ENCODE data around the gene ZNF423. TPM values are rescaled to one million over a fixed set of nuclear protein-coding genes. Genes with fewer than 3 reads are reported as not detected.

Gene ZNF423
- total RNA-seq, 1 donor from 2014 or later: 0.05 TPM

DNA sequence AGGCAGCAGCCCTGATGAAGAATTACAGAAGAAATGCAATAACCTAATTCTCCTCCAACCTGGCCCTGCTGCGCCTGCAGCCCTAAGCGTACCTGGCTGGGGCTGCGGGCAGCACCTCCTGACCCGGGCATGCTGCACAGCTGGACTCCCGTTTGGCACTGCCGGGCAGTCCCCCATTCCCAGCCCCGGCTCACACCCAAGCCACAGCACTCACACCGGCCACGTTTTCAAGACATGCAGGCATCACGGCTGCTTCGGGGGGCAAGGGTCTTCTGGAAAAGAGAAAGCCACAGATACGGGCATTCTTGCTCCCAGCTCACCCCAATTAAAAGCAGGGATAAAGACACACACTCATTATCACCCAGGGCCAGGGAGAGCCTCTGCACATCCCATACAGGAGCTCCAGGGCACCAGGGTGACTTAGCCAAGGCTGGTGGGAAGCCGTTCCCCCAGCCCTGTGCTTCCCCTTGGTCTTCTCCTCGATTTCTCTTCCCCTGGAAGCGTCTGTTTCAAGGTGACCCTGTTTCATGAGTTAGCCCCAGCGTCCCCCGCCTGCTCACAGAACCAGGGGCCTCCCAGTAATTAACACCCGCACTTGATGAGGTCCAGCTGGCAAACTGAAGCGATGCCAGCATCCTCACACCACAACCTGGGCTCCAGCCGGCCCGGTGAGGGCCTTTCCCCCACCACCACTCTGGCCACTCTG, 265.6 kb downstream of the ZNF423 start:
- intact Hi-C loops (cut with micrococcal nuclease): no loop called here

DNA sequence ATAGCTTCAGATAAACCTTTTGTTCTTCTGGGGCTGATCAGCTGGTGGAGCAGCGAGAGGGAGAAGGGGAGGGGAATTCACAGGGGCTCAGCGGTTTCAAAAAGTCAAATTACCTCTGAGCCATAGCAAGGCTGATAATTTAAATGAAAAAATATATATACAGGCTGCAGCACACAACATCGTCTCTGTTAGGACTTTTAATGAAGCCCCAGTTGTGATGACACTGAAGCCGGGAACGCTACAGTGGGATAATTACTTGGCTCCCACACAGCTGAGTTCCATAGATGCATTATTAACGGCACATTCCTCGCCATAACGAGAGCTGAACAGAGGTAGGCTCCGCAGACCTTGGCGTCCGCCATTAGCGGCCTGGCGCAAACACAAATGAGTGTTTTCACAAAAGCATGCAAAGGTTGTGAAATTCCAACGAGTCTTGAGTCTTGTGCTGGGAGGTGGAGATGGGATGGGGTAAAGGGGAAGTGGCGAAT, 266.3 kb downstream of the ZNF423 start:
- intact Hi-C loops (cut with micrococcal nuclease): no loop called here

DNA sequence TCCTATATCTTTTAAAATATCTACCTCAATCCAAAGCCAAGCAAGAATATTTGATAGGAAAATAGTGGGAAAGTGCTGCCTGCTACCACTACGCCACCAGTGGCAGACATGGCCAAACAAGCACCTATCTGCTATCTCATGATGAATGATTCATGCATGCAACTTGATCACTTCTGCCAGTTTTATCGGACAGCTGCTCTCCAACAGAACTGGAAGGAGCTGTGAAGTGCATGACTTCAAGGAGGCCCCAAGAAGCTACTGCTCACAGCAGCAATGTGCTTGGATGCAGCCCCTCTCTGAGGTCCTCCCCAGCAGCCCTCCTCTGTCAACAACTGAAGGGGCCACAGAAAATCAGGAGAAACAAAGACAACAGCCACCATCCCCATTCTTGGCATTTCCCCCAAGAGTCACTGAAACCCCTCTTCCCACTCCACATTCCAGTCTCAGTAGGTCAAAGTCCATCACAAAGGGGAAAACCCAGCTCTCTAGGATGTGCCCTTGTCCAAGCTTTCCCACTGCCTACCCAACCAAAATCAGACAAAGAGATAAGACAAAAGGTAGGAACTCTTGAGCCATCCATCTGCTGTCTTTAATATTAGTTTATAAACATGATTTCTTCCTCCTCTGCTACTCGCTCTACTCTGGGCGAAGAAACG, 267.1 kb downstream of the ZNF423 start:
- intact Hi-C loops (cut with micrococcal nuclease): no loop called here

DNA sequence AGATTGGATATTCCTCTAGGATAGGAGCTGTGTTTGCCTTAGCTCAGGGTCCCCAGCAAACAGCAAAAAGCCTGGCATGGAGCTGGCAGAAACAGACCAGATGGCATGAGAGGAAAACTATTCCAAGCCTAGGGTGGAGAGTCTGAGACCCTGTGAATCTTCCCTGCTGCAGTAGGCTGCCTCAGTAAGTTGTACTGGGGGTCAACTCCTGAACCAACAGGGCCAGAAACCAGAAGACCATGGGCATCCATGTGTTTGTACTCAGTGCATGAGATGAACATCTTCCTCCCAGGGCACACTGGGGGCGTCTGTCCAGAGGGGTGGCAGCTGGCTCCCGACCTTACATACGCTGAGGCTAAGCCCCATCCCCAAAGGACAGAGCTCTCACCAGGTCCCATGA, 267.9 kb downstream of the ZNF423 start:
- intact Hi-C loops (cut with micrococcal nuclease): no loop called here

DNA sequence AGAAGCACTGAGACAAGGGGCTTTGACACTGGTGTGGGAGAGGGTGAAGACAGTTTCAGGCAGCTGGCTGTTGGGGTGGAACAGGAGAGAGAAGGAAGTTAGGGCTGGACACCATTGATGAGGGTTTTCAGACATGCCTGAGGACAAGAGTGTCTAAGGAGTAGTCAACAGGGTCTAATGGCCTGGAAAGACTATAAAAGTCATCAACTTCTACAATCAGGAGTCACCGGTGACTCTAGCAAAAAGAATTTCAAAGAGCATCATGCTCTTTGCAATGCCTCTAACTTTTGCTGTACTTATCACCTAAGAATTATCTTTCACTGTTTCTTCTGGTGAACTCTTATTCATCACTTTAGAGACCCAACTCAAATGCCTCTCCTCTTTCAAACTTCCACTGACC, 268.4 kb downstream of the ZNF423 start:
- intact Hi-C loops (cut with micrococcal nuclease): no loop called here

DNA sequence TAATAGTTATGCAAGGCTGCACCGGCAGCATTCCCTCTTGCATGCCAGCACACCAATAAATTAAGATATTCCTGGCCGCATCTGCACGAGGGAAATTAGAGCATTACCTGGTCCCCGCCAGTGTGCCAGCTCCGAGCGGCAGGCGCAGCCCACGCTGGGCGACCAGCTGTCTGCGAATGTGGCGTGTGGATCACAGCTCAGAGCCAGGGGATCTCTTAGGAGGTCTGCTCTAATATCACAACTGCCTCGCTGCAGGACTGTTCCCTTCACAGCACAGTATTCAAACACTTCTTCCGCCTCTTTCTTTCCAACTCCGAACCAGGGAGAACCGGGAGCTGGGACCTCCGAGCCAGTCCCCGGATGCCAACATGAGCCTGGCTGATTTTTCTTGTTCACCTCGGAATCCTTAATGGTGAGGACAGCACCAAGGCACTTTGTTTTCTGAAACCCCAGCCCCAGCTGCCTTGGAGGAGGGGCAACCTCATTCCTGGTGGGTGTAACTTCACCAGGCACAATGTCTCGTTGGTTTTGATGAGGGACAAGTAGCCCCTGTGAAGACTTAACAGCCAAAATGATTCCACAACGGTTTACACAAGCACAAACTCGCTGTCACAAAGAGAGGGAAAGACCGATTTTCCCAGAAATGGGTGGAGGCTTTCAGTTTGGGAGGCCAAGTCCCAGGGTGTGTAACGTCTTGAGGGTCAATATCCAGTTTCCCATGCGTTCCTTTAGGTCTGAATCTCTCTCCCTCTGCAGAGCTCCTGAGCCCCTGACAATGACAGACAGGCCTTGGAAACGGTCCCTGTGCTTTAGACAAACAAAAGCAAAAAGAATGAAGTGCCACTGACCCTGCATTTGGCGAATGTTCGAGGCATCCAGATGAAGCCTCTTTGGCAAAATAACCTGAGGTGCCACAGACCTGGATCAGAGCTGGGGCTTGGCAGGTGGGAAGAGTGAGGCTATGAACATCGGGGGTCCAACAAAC, 269.2 kb downstream of the ZNF423 start:
- intact Hi-C loops (cut with micrococcal nuclease): no loop called here

DNA sequence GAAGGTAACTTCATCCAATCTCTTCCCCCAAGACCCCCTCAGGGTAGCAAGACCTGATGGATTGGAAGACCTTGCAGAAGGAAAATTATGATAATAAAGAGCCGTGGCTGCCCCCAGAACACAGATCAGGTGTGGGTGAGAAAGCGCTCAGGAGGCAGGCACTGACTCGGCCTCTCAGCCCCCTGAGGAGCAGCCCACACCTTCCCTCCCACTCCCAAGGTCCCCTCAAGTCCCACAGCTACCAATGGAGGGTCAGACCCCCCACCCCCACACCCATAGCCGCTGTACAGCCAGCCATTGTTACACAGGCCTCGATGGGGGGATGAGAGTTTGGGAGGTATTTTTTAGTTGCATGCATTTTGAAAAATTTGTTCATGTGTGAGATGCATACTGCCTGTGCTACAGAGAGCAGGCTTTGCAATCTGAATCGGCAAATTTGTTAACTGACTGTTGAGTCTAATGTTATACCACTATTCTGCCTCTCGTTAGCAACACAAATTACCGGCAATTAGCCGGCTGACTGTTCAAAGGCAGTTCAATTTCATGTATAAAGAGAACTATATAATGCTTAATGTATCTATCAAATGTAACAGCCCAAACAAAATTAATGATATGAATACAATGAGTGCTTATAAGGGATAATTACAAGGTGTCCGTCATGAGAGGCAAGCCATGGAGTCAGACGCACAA, 270.6 kb downstream of the ZNF423 start:
- intact Hi-C loops (cut with micrococcal nuclease): no loop called here

DNA sequence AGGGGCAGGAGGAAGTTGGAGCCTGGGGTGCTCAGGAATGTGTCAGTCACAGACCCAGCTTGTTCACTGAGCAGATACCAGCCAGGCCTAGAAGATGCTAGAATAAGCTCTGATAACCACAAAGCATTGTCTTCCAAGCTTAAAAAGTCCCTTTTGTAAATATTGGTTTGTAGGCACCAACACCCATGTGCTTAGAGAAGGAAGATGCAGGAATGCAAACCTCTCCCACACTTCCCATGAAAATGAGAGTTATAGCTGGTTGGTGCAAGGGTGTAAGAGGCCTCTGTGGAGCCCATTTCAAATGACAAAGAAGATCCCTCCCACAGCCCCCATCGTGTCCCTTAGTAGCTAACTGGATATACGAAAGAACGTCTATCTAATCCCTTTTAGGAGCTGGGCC, 272.0 kb downstream of the ZNF423 start:
- intact Hi-C loops (cut with micrococcal nuclease): no loop called here

DNA sequence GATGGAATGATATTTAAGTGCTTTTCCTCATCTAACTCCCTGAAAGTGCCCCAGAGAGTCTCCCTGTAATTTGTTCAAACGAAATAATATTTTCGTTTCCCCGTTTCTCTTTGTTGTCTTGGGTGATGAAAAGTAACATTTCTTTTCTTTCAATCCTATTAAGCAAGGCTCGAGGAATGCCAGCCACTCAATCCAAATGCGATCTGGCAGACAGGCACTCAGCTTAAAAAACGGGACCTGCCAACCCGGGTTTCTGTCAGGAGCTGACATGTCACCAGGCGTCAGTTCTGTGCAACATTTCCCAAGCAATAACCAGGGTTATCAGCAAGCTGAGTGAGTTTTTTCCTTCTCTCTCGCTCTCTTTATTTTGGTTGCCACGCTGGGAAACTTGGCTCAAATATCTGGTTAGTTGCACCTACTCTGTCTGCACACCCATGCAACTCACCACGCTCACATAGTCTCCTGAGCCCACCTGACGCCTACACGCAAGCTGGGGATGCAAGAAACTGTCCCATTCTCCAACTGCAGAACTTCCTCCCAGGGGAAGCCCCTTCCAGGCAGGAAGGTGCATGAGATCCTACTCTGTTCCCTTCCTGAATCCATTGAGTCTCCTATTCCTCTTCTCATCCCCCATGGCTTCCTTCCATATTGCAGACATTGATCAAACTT, 274.1 kb downstream of the ZNF423 start:
- intact Hi-C loops (cut with micrococcal nuclease): no loop called here

DNA sequence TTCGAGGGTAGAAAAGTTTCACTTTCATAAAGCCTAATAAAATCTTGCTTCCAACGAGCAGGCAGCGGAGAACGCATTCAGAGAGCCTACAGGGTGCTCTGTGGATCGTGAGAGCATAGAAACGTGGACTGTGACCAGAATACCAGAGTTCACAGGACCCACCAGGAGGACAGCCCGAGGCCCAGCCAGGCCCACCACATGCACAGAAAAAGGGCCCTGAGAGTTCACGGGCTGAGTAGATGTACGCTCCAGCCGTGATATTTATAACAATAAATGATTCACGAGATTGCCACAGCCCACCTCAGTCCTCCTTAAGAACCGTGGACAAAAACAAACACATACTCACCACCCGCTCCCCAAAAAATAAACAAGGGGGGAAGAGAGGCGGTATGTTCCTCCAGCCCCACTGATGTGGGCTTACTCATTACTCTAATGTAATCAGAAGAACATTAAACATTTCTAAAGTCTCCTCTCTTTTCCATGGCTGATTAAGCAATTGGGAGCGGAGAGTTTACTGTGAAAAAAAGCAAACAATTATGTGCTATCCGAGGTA, 275.1 kb downstream of the ZNF423 start:
- intact Hi-C loops (cut with micrococcal nuclease): no loop called here

DNA sequence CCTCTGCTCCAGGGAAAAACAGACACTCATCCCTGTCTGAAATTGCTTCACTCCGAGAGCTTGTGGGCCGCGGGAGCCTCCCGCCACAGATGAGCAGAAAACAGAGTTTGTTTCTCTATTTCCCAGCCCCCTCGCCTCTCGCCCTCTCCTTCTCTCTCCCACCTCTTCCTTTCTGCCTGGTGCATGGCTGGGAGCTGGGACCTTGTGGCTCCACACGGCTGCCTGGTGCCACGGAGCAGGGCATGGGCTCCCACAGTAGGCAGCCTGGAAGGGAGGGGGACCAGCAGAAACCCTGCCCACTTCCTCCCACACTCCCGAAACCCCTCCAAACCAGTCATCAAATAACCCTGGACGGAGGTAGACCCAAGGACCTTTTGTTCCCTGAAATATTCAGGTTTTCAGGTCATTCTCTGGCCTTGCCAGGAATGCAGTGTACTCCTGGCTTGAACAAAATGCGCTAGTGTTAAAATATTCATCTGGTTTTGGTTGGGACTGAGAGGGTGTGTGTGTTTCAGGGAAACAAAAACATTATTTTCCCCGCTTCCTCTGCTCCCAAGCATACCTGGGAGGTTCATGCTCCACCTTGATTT, 277.4 kb downstream of the ZNF423 start:
- intact Hi-C loops (cut with micrococcal nuclease): no loop called here

DNA sequence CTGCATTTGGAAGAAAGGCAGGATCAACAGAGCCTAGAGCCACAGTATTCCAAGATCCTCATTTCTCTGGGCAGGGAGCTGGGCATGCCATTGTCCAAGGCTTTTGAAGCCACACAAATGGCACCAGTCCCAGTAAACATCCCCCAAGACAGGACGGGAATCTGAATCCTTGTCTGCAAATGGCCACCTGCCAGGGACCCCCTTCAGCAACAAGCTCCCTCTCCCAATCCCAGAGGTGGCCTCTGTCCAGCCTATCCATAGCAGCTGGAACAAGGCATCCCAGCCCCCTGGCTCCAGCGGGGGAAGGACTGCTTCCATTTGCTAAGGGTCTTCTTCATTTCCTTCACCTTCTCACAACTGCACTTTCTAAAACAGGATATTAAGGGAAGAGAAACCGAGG, 277.9 kb downstream of the ZNF423 start:
- intact Hi-C loops (cut with micrococcal nuclease): no loop called here

DNA sequence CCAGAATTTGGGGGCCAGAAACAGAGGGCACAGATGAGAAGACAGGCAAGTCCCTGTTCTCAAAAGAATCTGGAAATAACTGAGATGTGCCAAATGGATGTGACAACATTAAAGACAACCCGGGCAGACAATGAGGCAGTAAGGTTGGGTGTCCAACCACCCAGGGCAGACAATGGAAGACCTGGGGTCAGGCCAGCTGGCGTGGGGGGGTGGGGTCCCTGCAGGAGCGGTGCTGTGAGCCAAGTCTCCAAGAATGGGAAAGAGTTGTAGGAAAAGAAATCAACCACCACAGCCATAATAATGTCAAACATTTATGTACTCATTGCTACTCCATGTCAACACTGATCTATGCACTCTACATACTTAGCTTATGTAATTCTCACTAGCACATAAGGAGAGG, 279.0 kb downstream of the ZNF423 start:
- intact Hi-C loops (cut with micrococcal nuclease): no loop called here

DNA sequence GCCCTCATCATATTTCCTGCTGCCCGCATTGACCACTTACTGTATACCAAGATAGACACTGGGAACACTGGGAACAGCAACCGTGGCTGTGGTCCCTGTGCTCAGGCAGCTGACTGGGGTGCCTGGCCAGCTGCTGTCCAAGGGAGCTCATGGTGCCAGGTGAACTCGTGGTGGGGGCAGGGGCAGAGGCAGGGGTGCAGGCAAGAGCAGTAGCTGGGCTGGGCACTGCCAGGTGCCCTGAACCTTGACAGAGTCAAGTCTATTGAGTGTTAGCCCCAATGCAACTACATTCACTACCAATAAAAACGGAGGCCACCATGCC, 279.8 kb downstream of the ZNF423 start:
- intact Hi-C loops (cut with micrococcal nuclease): no loop called here

DNA sequence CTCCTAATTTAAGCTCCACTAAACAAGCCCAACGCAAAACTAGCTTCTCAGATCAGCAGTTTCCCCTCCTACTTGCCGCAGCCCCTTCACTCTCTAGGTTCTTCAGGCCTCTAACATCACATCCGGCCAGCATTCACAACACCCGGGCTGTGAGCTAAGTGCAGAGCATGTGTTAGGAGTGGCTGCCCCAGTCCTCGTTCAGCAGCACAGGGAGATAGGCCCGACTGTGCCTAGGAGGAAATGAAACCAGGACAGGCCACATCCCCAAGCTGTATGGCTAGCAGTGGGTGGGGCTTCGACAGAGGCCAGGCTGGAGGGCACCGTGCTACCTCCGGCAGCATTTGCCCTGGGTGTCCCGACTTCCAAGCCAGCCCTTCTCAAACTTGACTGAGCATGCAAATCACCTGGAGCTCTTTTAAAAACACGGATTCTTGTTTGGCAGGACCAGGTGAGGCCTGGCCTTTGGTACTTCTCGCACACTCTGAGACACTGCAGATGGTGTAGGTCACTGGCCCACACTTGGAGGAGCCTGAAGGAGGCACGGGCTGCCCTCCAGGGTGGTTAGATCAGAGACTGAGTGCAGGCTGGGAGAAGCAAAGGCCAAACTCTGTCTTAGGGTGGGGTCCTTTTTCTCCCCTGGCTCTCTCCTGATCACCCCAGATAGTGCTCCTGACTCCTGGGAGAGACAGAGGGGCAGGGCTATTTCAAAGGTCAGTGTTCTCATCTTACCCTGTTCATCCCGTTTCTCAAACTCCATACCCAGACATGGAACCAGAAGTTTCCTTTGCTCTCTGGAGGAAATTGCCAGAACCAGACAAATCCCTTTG, 280.4 kb downstream of the ZNF423 start:
- intact Hi-C loops (cut with micrococcal nuclease): no loop called here

DNA sequence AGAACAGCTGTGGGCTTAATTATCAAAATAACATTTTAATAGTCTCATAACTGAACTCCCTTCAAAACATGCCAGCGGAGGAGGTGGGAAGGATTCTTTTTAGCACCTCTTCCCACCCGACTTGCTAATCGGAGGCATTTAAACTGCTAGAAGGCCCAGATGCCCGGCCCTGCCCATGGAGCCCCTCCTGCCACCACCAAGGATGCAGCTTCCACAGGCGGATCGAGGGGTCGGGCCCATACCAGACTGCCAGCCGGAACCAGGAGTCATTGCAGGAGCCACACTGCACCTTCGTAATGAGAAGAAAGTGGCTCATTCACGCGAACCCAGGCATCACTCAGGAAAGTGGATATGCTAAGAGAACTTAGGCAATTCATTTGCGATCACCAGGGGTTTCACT, 281.1 kb downstream of the ZNF423 start:
- intact Hi-C loops (cut with micrococcal nuclease): no loop called here

DNA sequence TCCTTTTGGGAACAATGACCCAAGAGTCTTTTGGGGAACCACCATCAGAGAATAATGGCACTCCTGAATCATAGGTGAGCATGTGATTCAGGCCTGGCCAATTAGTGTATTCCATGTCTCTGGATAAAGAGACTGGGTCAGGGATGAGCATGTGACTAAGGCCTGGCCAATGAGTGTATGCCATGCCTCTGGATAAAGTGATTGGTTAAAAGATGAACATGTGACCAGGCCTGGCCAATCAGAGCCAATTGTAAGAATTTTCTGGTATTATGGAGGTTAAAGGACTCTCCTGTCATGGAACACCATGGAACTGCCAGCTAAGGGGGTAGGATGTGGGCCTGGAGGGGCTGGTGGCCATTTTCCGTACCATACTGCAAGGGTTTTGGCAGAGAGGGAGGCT, 288.0 kb downstream of the ZNF423 start:
- intact Hi-C loops (cut with micrococcal nuclease): no loop called here

DNA sequence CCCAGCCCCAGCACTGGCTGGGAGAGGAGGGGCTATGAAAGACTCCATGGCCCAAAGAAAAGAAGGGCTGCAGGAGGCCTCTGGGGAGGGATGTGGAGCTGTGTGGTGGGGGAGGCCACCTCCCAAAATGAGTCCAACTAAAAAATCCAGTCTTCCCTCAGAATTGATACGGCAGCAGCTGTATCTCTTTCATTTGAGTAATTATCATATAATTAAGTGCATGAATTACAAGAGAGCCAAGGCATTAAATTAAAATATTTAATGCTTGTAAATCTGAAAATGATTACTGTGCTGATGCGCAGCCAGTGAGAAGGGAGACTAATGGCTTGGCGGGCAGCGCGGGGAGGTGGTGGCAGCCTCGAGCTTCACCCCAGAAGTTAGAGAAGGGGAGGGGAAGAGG, 289.5 kb downstream of the ZNF423 start:
- intact Hi-C loops (cut with micrococcal nuclease): no loop called here

DNA sequence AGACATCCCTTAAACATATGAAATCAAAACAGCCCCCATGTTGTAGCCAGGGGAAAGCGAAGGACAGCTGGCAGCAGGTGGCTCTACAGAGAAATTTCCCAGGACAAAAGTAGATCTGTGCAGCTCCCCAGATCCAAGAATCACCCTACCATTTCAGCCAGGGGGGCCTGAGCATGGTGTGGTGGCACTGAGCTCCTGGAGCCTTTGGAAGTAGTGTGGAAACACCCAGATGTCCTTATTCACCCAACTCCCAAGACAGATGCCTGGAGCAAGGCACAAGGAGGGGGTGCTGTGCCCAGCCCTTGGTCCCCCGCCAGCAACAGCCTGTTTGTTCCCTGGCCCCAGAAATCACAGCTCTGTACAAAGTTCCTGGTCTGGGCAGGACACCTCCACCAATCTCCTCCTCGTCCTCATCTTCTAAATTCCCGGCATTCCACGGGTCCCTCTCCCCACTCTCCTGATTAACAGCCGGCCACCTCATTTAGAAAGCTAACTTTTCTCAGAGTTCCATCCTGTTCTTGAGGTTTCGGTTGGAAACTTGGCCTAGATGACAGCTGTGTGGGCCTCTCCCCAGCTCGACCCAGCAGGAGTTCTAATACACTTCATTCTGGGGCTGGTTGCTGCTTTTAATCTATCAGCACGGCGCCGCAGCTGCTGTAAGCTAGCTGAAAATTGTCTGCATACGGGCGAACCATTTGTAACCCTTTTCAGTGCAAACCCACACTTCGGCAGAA, 291.2 kb downstream of the ZNF423 start:
- intact Hi-C loops (cut with micrococcal nuclease): no loop called here

Measured in T-helper 2 cell treated with Interferon-gamma antibody and Interleukin-4, amounts not matched to agents 100 ng/mL and 5 ng/mL, for 36 hours (primary cell).